Coronary artery (tissue), 2 donors: Measurements from ENCODE around the gene PTH2.
A peak's percentile ranks its signal among the peaks of the same experiment; 100 is the strongest.

ENCODE experiments used
- DNase-seq: peaks from one replicate; pipeline ENCODE4 v3.0.0-alpha.2; 2017; ENCODE audit warnings: low spot score
- H3K27ac ChIP-seq, 2 donors: fragments of 200-600 bp; sonication (generic); one replicate each; pipeline ENCODE4 v1.5.1; 2016 to 2019
- H3K4me3 ChIP-seq: fragments of 200-600 bp; sonication (generic); 2 replicates; pipeline ENCODE4 v1.5.1; 2016; ENCODE audit warnings: mild to moderate bottlenecking, moderate library complexity
- CTCF ChIP-seq: fragments of 200-600 bp; sonication (generic); IDR thresholded peaks from one replicate; pipeline ENCODE4 v1.5.1; 2019; ENCODE audit warnings: antibody characterized with exemption

The PTH2 gene

GRCh38 chr19:49441210-49441959, 18.1 kb upstream of the PTH2 start, which contains the start of gene SLC17A7:
Gene SLC17A7, minus strand, starts transcription at chr19:49441527. Its CDS starts 148 bp downstream, at chr19:49441379.
- peak within 1 kb of the TSS in 1 of 2 donors; percentile 90 for H3K27ac ChIP-seq
- DNase-seq: no peak
- no peak for TF ChIP-seq CTCF
- H3K4me3 ChIP-seq: peak within 1 kb of the TSS; percentile 80

- DNase-seq: no peak
- no peak overlapping the region for H3K27ac ChIP-seq
Observed at GRCh38 chr19:49440439-49441209, 17.4 kb upstream of the PTH2 start.

GRCh38 chr19:49439836-49440235, 16.6 kb upstream of the PTH2 start:
- DNase-seq: no peak
- Histone ChIP-seq H3K27ac (no peak overlapping the region), H3K4me3 (no peak overlapping the region)
- TF ChIP-seq CTCF: no peak

More at GRCh38 chr19:49440439-49441209, 17.4 kb upstream of the PTH2 start:
- H3K4me3 ChIP-seq: peak overlapping the region; percentile 80
- no peak for TF ChIP-seq CTCF

- no peak overlapping the region for H3K27ac ChIP-seq
- DNase-seq: no peak
- no peak overlapping the region for H3K4me3 ChIP-seq
- TF ChIP-seq CTCF: no peak
Observed at GRCh38 chr19:49438261-49438660, 15.0 kb upstream of the PTH2 start.

GRCh38 chr19:49437231-49437630, 14.0 kb upstream of the PTH2 start:
- TF ChIP-seq CTCF: no peak
- Histone ChIP-seq H3K27ac (no peak overlapping the region), H3K4me3 (no peak overlapping the region)
- no peak for DNase-seq

GRCh38 chr19:49436381-49437017, 13.3 kb upstream of the PTH2 start:
- no peak for DNase-seq
- Histone ChIP-seq H3K27ac (no peak overlapping the region), H3K4me3 (no peak overlapping the region)
- TF ChIP-seq CTCF: no peak
